ENCODE data around the gene FBRS. TPM values are rescaled to one million over a fixed set of nuclear protein-coding genes. Genes with fewer than 3 reads are reported as not detected.

Gene FBRS
- total and polyA plus RNA-seq, 3 experiments from 2014 or later = 7.1 to 124 (median 115) TPM

DNA sequence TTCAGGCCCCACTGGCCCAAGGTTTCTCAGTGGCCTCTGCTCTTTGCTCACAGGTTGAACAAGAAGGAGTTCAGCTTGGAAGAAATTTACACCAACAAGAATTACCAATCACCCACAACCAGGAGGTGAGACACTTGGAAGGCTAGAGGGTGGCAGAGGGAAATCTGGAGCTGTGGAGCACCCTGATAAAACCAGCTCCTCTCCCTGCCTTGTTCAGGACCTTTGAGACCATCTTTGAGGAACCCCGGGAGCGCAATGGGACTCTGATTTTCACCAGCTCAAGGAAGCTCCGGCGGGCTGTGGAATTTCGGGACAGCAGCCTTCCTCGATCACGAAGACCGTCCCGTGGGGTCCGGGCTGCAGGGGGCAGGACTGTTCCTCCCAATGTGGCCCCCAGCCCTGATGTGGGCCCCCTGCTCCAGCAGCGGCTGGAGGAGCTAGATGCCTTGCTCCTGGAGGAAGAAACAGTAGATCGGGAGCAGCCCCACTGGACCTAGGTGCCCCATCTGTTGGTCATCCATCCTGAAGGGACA, 2.4 kb upstream of the FBRS start:
- peak overlapping the region in 6 of 8 donors; percentile 51 to 98 (median 82) for H3K27ac Mint-ChIP-seq
- Histone ChIP-seq H3K27me3 (ENCODE audit: insufficient read depth, low read length, poor library complexity, severe bottlenecking) (no peaks in the 10 kb centered on the region), H3K9me3 (ENCODE audit: low read length) (no peaks in the 10 kb centered on the region), H3K4me3 (ENCODE audit: low read length) (no peak overlapping the region), H3K4me1 (ENCODE audit: insufficient read depth, low read length) (peaks cover 31% of the 10 kb centered on the region), H3K27ac (ENCODE audit: low read depth, low read length) (no peak overlapping the region), H3K36me3 (ENCODE audit: insufficient read depth, low read length) (peaks cover 36% of the 10 kb centered on the region)
- DNase-seq = no peak
- peaks cover 34 to 42% (median 35%) of the 10 kb centered on the region in 3 donors for H3K4me1 Mint-ChIP-seq
- peaks cover 0 to 2% (median 0%) of the 10 kb centered on the region in 5 donors for H3K9me3 Mint-ChIP-seq
- H3K36me3 Mint-ChIP-seq = peaks cover 0 to 71% (median 7%) of the 10 kb centered on the region in 3 donors
- POLR2A ChIA-PET = no interaction called here
- CTCF ChIA-PET = interaction anchor here (0.8 to 4.2 kb wide), 3 partner anchors 27 to 42 kb away, joined by 3 to 20 read pairs (median 4); no protein-coding TSS in a partner anchor
- H3K27me3 Mint-ChIP-seq = peaks cover 0 to 1% of the 10 kb centered on the region in 2 donors
- H3K4me3 Mint-ChIP-seq = peak overlapping the region in 2 of 7 donors; percentile 15 to 27

DNA sequence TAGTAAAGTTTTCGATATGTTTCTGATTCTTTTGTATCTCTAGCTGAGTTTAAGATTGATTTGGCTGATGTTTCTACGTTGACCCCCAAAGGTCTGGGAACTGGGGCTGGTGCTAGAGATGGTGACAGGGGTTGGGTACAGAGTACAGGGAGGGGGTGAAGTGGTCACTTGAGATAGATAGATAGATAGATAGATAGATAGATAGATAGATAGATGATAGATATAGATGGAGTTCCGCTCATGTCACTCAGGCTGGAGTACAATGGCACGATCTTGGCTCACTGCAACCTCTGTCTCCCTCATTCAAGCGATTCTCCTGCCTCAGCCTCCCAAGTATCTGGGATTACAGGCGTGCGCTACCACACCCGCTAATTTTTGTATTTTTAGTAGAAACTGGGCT, 1.8 kb upstream of the FBRS start:
- H3K27me3 ChIP-seq (ENCODE audit: insufficient read depth, low read length, poor library complexity, severe bottlenecking) = no peaks in the 10 kb centered on the region
- Mint-ChIP-seq H3K4me1 (peaks cover 38 to 47% (median 40%) of the 10 kb centered on the region in 3 donors), H3K9me3 (peaks cover 0 to 2% (median 0%) of the 10 kb centered on the region in 5 donors), H3K4me3 (peak overlapping the region in 3 of 7 donors; percentile 59 to 93 (median 61)), H3K27me3 (no peaks in the 10 kb centered on the region), H3K27ac (peak overlapping the region in 7 of 8 donors; percentile 47 to 98 (median 79)), H3K36me3 (peaks cover 0 to 72% (median 9%) of the 10 kb centered on the region in 3 donors)
- no peak for DNase-seq
- H3K4me1 ChIP-seq (ENCODE audit: insufficient read depth, low read length) = peaks cover 36% of the 10 kb centered on the region
- POLR2A ChIA-PET = no interaction called here
- H3K36me3 ChIP-seq (ENCODE audit: insufficient read depth, low read length) = peaks cover 39% of the 10 kb centered on the region
- no peak overlapping the region for H3K27ac ChIP-seq (ENCODE audit: low read depth, low read length)
- CTCF ChIA-PET = interaction anchor here (0.8 to 4.2 kb wide), 5 partner anchors 27 to 329 kb away, joined by 3 to 20 read pairs (median 3); partner anchors contain the start of gene HSD3B7
- no peaks in the 10 kb centered on the region for H3K9me3 ChIP-seq (ENCODE audit: low read length)
- H3K4me3 ChIP-seq (ENCODE audit: low read length) = no peak overlapping the region

DNA sequence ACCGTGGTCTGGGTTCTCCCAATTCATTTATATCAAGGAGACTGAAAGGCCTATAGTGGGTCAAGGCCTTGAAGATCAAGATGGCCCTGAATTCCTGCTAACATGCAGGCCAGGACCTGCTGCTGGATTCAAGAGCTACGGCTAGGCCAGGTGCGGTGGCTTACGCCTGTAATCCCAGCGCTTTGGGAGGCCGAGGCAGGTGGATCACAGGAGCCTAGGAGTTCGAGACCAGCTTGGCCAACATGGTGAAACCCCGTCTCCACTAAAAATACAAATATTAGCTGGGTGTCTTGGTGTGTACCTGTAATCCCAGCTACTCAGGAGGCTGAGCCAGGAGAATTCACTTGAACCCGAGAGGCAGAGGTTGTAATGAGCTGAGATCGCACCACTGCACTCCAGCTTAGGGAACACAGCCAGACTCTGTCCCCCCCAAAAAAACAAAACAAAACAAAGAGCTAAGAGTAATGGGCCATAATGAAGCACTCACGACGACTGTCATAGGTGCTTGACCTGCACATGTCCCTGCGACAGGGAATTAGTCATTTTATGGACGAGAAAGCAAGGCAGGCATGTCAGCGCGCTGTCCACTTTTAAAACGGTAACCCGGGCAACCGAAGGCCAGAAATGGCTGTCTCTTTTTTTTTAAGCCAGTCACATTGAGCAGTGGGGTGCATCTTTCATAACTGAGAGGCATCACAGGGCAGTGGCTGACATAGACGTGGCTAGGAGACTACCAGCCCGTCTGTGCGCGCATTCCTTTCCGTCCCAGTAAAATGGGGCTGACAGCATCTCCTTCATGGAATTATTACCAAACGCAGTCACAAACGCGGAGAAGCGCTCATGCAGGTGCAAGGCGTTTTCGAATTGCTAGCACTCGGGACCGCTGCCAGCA, 1.0 kb upstream of the FBRS start:
- Mint-ChIP-seq H3K9me3 (peaks cover 0 to 2% (median 0%) of the 10 kb centered on the region in 5 donors), H3K27me3 (no peaks in the 10 kb centered on the region), H3K4me3 (peak overlapping the region; percentile 74 to 93 (median 81)), H3K27ac (peak overlapping the region; percentile 87 to 99 (median 94)), H3K4me1 (peaks cover 39 to 49% (median 42%) of the 10 kb centered on the region in 3 donors), H3K36me3 (peaks cover 0 to 73% (median 10%) of the 10 kb centered on the region in 3 donors)
- DNase-seq = no peak
- peaks cover 39% of the 10 kb centered on the region for H3K4me1 ChIP-seq (ENCODE audit: insufficient read depth, low read length)
- ChIA-PET POLR2A (interaction anchor here (3.3 kb wide), 1 partner anchor 40 kb away, joined by 18 read pairs; no protein-coding TSS in a partner anchor), CTCF (interaction anchor here (0.9 to 4.2 kb wide), 3 partner anchors 37 to 328 kb away, joined by 3 to 20 read pairs (median 3); partner anchors contain the start of gene HSD3B7)
- H3K4me3 ChIP-seq (ENCODE audit: low read length) = peak overlapping the region; percentile 67
- peaks cover 46% of the 10 kb centered on the region for H3K36me3 ChIP-seq (ENCODE audit: insufficient read depth, low read length)
- no peaks in the 10 kb centered on the region for H3K27me3 ChIP-seq (ENCODE audit: insufficient read depth, low read length, poor library complexity, severe bottlenecking)
- H3K27ac ChIP-seq (ENCODE audit: low read depth, low read length) = peak overlapping the region; percentile 82
- no peaks in the 10 kb centered on the region for H3K9me3 ChIP-seq (ENCODE audit: low read length)

GRCh38 chr16:30658731-30659506, 688 bp downstream of the FBRS start:
- peak in 1 of 5 donors; percentile 56 for DNase-seq
- Histone ChIP-seq H3K36me3 (ENCODE audit: insufficient read depth, low read length) (peaks cover 50% of the 10 kb centered on the region), H3K27me3 (ENCODE audit: insufficient read depth, low read length, poor library complexity, severe bottlenecking) (no peaks in the 10 kb centered on the region), H3K4me3 (ENCODE audit: low read length) (peak overlapping the region; percentile 92), H3K27ac (ENCODE audit: low read depth, low read length) (peak overlapping the region; percentile 100), H3K9me3 (ENCODE audit: low read length) (no peaks in the 10 kb centered on the region), H3K4me1 (ENCODE audit: insufficient read depth, low read length) (peaks cover 52% of the 10 kb centered on the region)
- Mint-ChIP-seq H3K4me3 (peak overlapping the region; percentile 93 to 98 (median 94)), H3K27ac (peak overlapping the region; percentile 98 to 100 (median 100)), H3K4me1 (peaks cover 44 to 56% (median 46%) of the 10 kb centered on the region in 3 donors), H3K36me3 (peaks cover 8 to 75% (median 16%) of the 10 kb centered on the region in 3 donors), H3K27me3 (no peaks in the 10 kb centered on the region), H3K9me3 (peaks cover 0 to 2% (median 0%) of the 10 kb centered on the region in 5 donors)
- ChIA-PET CTCF (interaction anchor here (0.6 to 4.5 kb wide), 15 partner anchors 8 to 567 kb away, joined by 3 to 37 read pairs (median 4); partner anchors contain the start of genes DCTPP1, PRR14, TBX6 and ZNF689), POLR2A (interaction anchor here (0.5 to 3.3 kb wide), 31 partner anchors 9 to 1836 kb away, joined by 3 to 37 read pairs (median 4); partner anchors contain the start of genes ALDOA, ATXN2L, DCTPP1 and PHKG2)

DNA sequence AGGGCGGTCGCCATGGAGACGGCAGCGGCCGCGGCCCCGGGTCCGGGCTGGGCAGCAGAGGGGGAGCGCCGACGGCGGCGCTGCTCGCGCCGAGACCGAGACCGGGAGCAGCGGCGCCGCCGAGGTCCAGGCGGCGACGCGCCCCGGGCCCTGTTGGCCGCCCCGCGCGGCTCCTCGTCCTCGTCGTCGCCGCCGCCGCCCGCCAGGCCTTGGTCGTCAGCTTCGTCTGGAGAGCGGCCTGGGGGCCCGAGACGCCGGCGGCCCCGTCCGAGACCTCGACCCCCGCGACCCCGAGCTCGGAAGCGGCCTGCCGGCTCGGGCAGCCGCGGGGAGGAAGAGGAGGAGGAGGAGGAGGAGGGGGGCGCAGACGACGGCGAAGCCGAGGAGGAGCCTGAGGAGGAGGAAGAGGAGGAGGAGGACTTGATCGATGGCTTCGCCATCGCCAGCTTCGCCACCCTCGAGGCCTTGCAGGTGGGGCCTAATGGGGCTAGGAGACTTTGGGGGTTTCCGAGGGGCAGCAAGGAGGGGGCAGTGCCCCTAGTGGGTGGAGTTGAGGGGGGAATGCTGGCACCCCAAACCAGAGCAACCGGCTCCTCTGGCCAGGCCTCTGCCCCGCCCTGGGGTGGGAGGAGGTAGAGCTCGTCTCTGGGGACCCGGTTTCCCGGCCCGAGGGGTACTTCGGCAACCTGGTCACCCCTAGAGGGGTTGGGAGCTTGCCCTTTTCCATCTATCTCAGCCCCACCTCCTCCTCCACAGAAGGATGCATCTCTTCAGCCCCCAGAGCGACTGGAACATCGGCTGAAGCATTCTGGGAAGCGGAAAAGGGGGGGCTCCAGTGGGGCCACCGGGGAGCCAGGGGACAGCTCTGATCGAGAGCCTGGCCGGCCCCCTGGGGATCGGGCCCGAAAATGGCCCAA, 1.5 kb downstream of the FBRS start:
- peak overlapping the region; percentile 92 for H3K4me3 ChIP-seq (ENCODE audit: low read length)
- H3K36me3 ChIP-seq (ENCODE audit: insufficient read depth, low read length) = peaks cover 46% of the 10 kb centered on the region
- no peaks in the 10 kb centered on the region for H3K9me3 ChIP-seq (ENCODE audit: low read length)
- H3K27me3 ChIP-seq (ENCODE audit: insufficient read depth, low read length, poor library complexity, severe bottlenecking) = no peaks in the 10 kb centered on the region
- Mint-ChIP-seq H3K4me1 (peaks cover 44 to 56% (median 46%) of the 10 kb centered on the region in 3 donors), H3K4me3 (peak overlapping the region; percentile 85 to 96 (median 92)), H3K9me3 (peaks cover 0 to 2% (median 0%) of the 10 kb centered on the region in 5 donors), H3K27ac (peak overlapping the region; percentile 85 to 98 (median 96)), H3K27me3 (no peaks in the 10 kb centered on the region), H3K36me3 (peaks cover 8 to 70% (median 16%) of the 10 kb centered on the region in 3 donors)
- peak overlapping the region; percentile 100 for H3K27ac ChIP-seq (ENCODE audit: low read depth, low read length)
- peak; percentile 37 to 77 (median 55) for DNase-seq
- H3K4me1 ChIP-seq (ENCODE audit: insufficient read depth, low read length) = peaks cover 52% of the 10 kb centered on the region
- ChIA-PET POLR2A (interaction anchor here (0.6 to 3.3 kb wide), 16 partner anchors 9 to 264 kb away, joined by 3 to 37 read pairs (median 5); partner anchors contain the start of genes DCTPP1, PHKG2, PRR14 and SRCAP), CTCF (interaction anchor here (1.2 to 4.5 kb wide), 9 partner anchors 9 to 568 kb away, joined by 3 to 37 read pairs (median 9); partner anchors contain the start of genes PRR14, TBX6, ZNF689 and ZNF747)

GRCh38 chr16:30660424-30661261, 2.4 kb downstream of the FBRS start:
- Mint-ChIP-seq H3K4me1 (peaks cover 44 to 65% (median 46%) of the 10 kb centered on the region in 3 donors), H3K36me3 (peaks cover 12 to 70% (median 20%) of the 10 kb centered on the region in 3 donors), H3K27me3 (no peaks in the 10 kb centered on the region), H3K9me3 (peaks cover 0 to 2% (median 0%) of the 10 kb centered on the region in 5 donors), H3K27ac (peak overlapping the region; percentile 85 to 99 (median 96)), H3K4me3 (peak overlapping the region; percentile 85 to 96 (median 92))
- no peaks in the 10 kb centered on the region for H3K9me3 ChIP-seq (ENCODE audit: low read length)
- H3K36me3 ChIP-seq (ENCODE audit: insufficient read depth, low read length) = peaks cover 43% of the 10 kb centered on the region
- DNase-seq = peak; percentile 61 to 88 (median 73)
- no peaks in the 10 kb centered on the region for H3K27me3 ChIP-seq (ENCODE audit: insufficient read depth, low read length, poor library complexity, severe bottlenecking)
- POLR2A ChIA-PET = interaction anchor here (0.6 to 2.9 kb wide), 7 partner anchors 8 to 799 kb away, joined by 3 to 37 read pairs (median 4); partner anchors contain the start of genes ARMC5, PRR14 and ZNF747
- peaks cover 52% of the 10 kb centered on the region for H3K4me1 ChIP-seq (ENCODE audit: insufficient read depth, low read length)
- peak overlapping the region; percentile 72 for H3K4me3 ChIP-seq (ENCODE audit: low read length)
- CTCF ChIA-PET = interaction anchor here (0.8 to 4.5 kb wide), 9 partner anchors 10 to 569 kb away, joined by 3 to 37 read pairs (median 9); partner anchors contain the start of genes PRR14, TBX6, ZNF689 and ZNF747
- peak overlapping the region; percentile 100 for H3K27ac ChIP-seq (ENCODE audit: low read depth, low read length)

Data from CD8-positive, alpha-beta memory T cell (primary cell).